ENCODE data around the gene HS6ST3.
"Not testable (repeated sequence)": the region's sequence is repeated elsewhere in the genome, so short reads cannot be mapped to it uniquely, and the experiment has no call there.

Gene HS6ST3

GRCh38 chr13:96090240-96091101 is 564 bp downstream of the HS6ST3 start:
- peak in 31 of 42 donors; percentile 1 to 46 (median 17) for DNase-seq
- intact Hi-C loops (cut with DNase I) = no loop called here

- intact Hi-C loops (cut with DNase I) = no loop called here
- peak in 39 of 42 donors; percentile 5 to 63 (median 34) for DNase-seq
These were observed 1.5 kb downstream of the HS6ST3 start for GRCh38 chr13:96091164-96092117.

DNA sequence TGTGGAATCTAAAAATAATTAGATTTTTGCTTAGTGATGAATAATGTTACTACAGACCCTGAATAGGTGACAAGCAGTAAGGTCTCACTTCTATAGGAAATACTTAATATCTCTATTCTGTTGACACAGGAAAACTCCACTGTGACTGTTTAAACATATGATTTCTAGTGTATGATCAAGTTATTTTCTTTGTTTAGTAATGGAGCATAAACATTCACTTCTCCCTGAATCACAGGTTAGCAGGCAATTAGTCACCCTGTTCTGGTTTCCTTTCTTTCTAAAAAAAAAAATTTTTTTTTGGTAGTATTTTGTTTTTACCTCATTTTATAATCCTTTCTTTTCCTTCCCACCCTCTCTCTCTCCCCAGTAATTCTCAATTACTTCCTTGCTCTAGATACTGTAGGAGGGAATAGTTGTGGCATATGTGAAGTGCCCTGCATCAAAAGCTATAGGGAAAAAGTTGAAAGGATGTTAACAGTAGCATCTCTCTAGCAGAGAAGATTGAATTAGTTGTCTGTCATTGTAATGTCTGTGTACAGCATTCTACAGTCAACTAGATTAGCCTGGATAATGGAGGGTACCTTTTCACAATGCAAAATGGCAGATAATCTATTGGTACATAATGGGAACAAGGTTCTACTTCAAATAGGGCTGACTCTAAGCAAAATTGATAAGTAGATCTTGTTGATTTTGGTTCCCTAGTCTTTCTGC is 3.5 kb downstream of the HS6ST3 start:
- no peak for DNase-seq
- intact Hi-C loops (cut with DNase I) = no loop called here

GRCh38 chr13:96100457-96101220 is 10.7 kb downstream of the HS6ST3 start:
- DNase-seq = no peak
- intact Hi-C loops (cut with DNase I) = no loop called here

- intact Hi-C loops (cut with DNase I) = no loop called here
These were observed 14.6 kb downstream of the HS6ST3 start for GRCh38 chr13:96104516-96104915.

GRCh38 chr13:96108072-96108471 is 18.2 kb downstream of the HS6ST3 start:
- intact Hi-C loops (cut with DNase I); DNase-seq: not testable (repeated sequence)

More at GRCh38 chr13:96104516-96104915, 14.6 kb downstream of the HS6ST3 start:
- DNase-seq = no peak

DNA sequence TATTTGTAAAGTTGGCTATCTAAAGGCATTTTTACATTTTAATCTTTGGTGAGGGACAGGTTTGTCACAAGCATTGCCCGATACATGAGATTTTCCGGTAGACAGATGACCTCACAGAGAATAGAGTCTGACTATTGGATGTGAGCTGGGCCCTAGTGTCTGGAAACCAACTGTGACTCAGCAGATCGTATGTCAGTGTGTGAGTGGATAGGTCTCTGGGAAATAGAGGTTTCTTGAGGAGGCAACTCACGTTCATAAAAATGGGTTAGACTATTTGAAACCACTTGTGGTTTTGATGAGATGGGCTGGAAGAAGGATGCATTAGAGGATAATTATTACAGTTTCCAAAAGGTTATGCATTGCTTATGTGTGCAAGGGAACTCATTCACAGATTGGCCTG is 19.2 kb downstream of the HS6ST3 start:
- intact Hi-C loops (cut with DNase I) = no loop called here
- DNase-seq = no peak

DNA sequence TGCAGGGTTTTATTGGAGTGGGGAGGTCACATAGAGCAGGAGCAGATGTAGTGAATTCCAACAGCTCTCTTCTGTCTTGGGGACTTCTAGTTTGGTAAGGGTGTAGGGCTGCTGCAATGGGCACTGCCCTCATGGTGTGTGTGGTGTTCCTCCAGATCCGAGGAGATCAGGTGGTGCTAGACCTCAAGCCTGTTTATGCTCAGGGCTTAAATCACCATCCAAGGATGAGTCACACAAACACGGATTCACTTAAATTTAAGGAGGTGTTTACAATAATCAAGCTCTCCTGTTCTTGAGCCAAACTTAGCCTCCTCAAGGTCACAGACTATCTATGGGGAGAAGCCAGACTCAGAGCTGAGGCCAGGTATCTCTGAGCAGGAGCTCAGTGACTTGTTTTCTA is 23.0 kb downstream of the HS6ST3 start:
- intact Hi-C loops (cut with DNase I) = no loop called here
- no peak for DNase-seq

GRCh38 chr13:96115368-96115767 is 25.5 kb downstream of the HS6ST3 start:
- intact Hi-C loops (cut with DNase I); DNase-seq: not testable (repeated sequence)

GRCh38 chr13:96119921-96120320 is 30.0 kb downstream of the HS6ST3 start:
- DNase-seq = no peak
- intact Hi-C loops (cut with DNase I) = no loop called here

- DNase-seq = no peak
- intact Hi-C loops (cut with DNase I) = no loop called here
These were observed 41.0 kb downstream of the HS6ST3 start for GRCh38 chr13:96130818-96131340.

GRCh38 chr13:96141032-96141431 is 51.1 kb downstream of the HS6ST3 start:
- DNase-seq = peak in 2 of 42 donors; percentile 5 to 12
- intact Hi-C loops (cut with DNase I) = no loop called here

DNA sequence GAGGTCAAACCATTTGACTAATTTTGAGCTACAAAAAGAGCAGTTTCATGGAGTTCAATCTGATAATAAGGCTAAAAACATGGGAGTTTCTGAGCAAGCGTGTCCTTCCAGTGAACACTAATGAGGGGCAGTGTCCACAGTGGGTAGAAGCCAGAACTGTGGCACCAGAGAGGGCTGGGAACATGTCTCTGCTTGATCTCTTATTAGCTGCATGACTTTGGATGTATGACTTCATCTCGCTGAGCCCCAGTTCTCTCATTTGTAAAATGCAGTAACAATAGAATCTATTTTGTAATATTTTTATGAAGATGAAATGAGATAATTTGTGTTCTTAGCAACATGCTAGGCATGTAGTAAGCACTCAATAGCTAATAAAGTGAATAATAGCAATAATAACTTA is 69.8 kb downstream of the HS6ST3 start:
- DNase-seq = no peak
- intact Hi-C loops (cut with DNase I) = no loop called here

DNA sequence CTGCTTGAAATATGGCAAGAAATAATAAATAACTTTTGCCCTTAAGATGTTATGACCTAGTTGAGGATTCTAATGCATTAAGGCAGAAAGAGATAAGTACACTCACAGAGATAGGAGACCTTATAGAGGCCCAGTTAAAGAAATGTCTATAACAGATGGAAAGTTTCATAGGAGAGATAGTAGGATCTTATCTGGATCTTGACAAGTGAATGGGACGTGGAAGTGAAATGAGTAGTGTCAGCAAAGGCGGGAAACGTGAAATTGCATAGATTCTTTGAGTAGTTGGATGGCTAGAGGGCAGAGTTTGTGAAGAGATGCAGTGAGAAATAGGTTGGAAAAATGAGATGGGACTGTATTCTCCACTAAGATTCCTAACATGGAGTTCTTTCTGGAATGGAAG is 71.2 kb downstream of the HS6ST3 start:
- intact Hi-C loops (cut with DNase I) = no loop called here

GRCh38 chr13:96165840-96166239 is 75.9 kb downstream of the HS6ST3 start:
- intact Hi-C loops (cut with DNase I) = no loop called here
- DNase-seq = no peak

More for the DNA sequence above, 71.2 kb downstream of the HS6ST3 start:
- DNase-seq = no peak

- intact Hi-C loops (cut with DNase I) = no loop called here
- DNase-seq = no peak
These were observed 82.2 kb downstream of the HS6ST3 start for GRCh38 chr13:96172066-96172465.

DNA sequence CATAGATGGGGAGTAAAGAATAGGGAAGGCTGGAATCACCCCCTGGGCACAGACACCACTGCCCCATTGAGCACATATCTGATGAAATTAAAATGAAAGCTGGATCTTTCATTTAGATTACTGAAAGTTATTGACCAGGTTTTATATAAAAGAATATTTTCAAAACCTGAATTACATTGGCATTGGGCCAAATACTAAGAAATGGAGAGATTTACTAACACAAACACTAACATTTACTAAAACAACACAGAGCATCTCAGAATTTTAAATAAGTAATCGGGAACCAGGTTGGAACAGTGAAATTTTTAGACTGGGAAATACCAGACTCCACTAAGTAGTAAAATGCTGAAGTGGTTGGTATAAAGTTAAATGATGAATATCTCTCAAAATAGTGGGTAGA is 88.9 kb downstream of the HS6ST3 start:
- no peak for DNase-seq
- intact Hi-C loops (cut with DNase I) = no loop called here

DNA sequence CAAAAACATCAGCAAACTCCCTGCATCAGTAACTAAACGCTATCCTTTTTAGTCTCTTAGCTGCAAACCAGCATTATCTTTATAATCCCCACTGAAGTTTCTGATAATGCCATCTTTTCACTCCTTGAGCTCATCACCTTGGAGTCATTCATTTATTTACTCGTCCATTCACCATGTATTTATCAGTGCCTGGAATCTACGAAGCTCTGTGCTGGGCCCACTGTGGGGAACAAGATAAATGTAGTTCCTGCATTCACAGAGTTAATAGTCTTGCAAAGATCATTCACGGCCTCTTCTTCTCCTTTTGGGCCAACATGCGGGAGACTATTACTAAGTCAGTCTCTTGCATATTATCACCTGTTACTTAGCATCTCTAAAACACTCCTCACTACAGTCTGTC is 89.4 kb downstream of the HS6ST3 start:
- no peak for DNase-seq
- intact Hi-C loops (cut with DNase I) = no loop called here

Measured in head of caudate nucleus (tissue), 42 donors.